ENCODE results near the gene CCT8L2.
"Not testable (repeated sequence)": the region's sequence is repeated elsewhere in the genome, so short reads cannot be mapped to it uniquely, and the experiment has no call there.

The CCT8L2 gene

GRCh38 chr22:16558376-16558945, 34.1 kb downstream of the CCT8L2 start:
- ATAC-seq (replicated peaks); H3K9me3 Mint-ChIP-seq; H3K27me3 Mint-ChIP-seq; H3K27ac Mint-ChIP-seq; H3K4me3 Mint-ChIP-seq; H3K36me3 Mint-ChIP-seq; H3K4me1 Mint-ChIP-seq; DNase-seq: not testable (repeated sequence)

DNA sequence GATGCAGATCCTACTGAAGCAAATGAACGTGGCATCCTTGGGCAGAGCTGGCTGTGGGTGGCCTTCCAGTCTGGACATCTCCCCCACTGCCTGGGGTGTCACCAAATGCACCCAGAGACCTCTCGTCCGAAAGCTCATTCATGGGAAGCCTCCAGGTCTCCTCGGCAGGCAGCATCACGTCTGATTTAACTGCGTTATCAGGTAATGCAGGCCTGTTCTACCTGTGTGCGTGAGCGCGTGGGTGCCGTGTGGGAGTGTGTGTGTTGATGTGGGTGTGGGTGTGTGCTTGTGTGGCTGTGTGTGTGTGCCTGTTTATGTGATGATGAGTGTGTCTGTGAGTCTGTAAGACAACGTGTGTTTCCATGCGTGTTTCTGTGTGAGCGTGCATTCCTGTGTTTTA, 35.1 kb downstream of the CCT8L2 start:
- not testable (repeated sequence) for ATAC-seq (replicated peaks); H3K36me3 Mint-ChIP-seq; H3K27ac Mint-ChIP-seq; H3K4me3 Mint-ChIP-seq; DNase-seq; H3K4me1 Mint-ChIP-seq; H3K9me3 Mint-ChIP-seq; H3K27me3 Mint-ChIP-seq

DNA sequence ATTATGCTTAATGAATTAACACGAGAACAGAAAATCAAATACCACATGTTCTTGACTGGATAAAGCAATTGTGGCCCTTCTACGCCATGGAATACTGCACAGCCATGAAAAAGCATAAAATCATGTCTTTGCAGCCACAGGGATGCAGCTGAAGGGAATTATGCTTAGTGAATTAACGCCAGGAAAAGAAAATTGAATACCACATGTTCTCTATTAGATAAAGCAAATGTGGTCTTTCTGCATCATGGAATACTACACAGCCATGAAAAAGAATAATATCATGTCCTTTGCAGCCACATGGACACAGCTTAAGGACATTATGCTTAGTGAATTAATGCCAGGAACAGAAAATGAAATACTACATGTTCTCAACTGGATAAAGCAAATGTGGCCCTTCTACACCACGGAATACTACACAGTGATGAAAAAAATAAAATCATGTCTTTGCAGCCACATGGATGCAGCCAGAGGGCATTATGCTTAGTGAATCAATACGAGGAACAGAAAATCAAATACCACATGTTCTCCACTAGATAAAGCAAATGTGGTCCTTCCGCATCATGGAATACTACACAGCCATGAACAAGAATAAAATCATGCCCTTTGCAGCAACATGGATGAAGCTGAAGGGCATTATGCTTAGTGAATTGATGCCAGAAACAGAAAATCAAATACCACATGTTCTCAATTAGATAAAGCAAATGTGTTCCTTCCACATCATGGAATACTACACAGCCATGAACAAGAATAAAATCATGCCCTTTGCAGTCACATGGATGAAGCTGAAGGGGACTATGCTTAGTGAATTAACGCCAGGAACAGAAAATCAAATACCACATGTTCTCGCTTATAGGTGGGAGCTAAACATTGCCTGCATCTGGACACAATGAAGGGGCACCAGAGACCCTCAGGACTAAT, 37.3 kb downstream of the CCT8L2 start:
- H3K4me1 Mint-ChIP-seq; H3K9me3 Mint-ChIP-seq; H3K4me3 Mint-ChIP-seq; H3K27me3 Mint-ChIP-seq; H3K36me3 Mint-ChIP-seq; DNase-seq; ATAC-seq (replicated peaks); H3K27ac Mint-ChIP-seq: not testable (repeated sequence)

- not testable (repeated sequence) for H3K9me3 Mint-ChIP-seq; H3K4me1 Mint-ChIP-seq; H3K27ac Mint-ChIP-seq; H3K36me3 Mint-ChIP-seq; H3K4me3 Mint-ChIP-seq; H3K27me3 Mint-ChIP-seq; DNase-seq; ATAC-seq (replicated peaks)
These were observed 49.3 kb downstream of the CCT8L2 start for GRCh38 chr22:16543310-16543709.

Measured in stimulated activated naive B cell treated with anti-CD40 and anti-IgM and Interleukin-4, amounts not matched to agents 10 μg/mL and 1 μg/mL and 100 μg/mL, for 72 hours (primary cell).